Transverse colon (tissue), 4 donors: ENCODE measurements around the gene P2RX2.

Source experiments
- CTCF ChIP-seq, 5 experiments: fragments of 200-600 bp in 3 of 5; fragments of 450-650 bp in 2 of 5; sonication (generic) in 3 of 5; IDR thresholded peaks; 1 replicate in 2 of 5; 2 replicates in 3 of 5; pipeline ENCODE4 v1.5.1; 2016 to 2017; ENCODE audit warnings: antibody characterized with exemption in 5 of 5, inconsistent platforms in 3 of 5, mild to moderate bottlenecking in 2 of 5, moderate library complexity in 1 of 5
- EP300 ChIP-seq: sonication (generic); formaldehyde crosslinking; IDR thresholded peaks from one replicate; pipeline ENCODE4 v1.6.1; 2017; ENCODE audit warnings: antibody characterized with exemption, low read depth
- POLR2A ChIP-seq: fragments of 450-650 bp; IDR thresholded peaks from one replicate; pipeline ENCODE4 v1.6.1; 2016; ENCODE audit warnings: antibody characterized with exemption, mild to moderate bottlenecking, moderate library complexity
- POLR2AphosphoS5 ChIP-seq, 3 donors: sonication (generic); formaldehyde crosslinking; IDR thresholded peaks; one replicate each; pipeline ENCODE4 v1.6.1; 2016; ENCODE audit warnings: antibody characterized with exemption in 3 of 3

DNA sequence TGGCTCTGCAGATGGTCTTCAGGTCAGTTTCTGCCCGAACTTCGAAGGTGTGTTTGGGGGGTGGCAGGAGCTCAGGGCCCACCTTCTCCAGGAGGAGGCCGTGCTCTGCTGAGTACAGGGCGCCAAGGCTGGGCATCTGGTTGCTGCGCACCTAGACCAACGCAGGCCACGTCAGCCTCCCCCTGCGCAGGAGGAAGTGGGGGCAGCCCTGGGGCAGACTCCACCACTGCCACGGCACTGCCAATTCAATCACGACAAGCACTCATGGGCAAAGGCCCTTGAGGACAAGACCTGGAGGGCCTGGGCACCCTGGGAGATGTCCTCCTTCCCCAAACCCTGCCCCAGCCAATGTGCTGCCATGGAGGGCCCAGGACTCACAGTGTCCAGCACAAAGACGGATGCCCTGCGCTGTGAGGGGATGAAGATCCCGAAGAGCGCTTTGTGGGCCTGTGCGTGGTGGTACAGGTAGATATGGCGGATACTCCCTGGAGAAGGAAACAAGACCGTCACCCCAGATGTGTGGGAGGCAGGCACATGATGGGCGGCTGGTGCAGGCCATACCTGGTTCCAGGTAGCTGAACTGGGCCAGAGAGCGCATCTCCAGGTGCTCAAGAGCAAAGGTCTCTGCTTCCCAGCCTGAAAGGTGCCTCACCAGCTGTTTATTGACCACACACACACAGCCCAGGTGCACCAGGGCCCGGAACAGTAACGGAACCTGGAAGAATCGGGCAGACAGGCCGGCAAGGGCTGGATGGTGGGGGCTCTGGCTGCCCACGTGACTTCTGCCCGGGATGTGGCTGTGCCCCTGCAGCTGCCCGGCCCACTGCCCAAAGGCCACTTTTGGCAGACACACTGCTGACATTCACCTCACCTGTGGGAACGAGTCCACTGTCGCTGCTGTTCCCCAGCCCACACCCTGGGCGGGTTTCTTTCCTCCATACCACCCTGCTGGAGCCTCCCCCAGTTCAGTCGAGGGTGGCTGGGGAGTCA is 24.6 kb downstream of the P2RX2 start:
- TF ChIP-seq POLR2AphosphoS5 (IDR thresholded peaks at IDR 0.05): no peak
- TF ChIP-seq CTCF (IDR thresholded peaks at IDR 0.05): no peak
- TF ChIP-seq POLR2A: no peak
- no peak for TF ChIP-seq EP300
